H9 (cell line): Measurements from ENCODE around the gene MSI2. TPM values are rescaled to one million over a fixed set of nuclear protein-coding genes. Genes with fewer than 3 reads are reported as not detected.

Source experiments
- DNase-seq: peaks from one replicate; pipeline ENCODE4 v3.0.0-alpha.2; 2017
- H2AFZ ChIP-seq: one replicate; pipeline ENCODE4 v1.6.1; 2013; ENCODE audit warnings: mild to moderate bottlenecking, low read length, control low read depth, moderate library complexity
- H2AK5ac ChIP-seq: 2 replicates; pipeline ENCODE4 v1.6.1; 2013; ENCODE audit warnings: low read length, control low read depth, mixed read lengths; ENCODE audit not compliant: insufficient read length
- H2BK120ac ChIP-seq: one replicate; pipeline ENCODE4 v1.6.1; 2013; ENCODE audit warnings: low read depth, mild to moderate bottlenecking, low read length, control low read depth, inconsistent platforms; ENCODE audit not compliant: poor library complexity, severe bottlenecking
- H2BK12ac ChIP-seq: 2 replicates; pipeline ENCODE4 v1.6.1; 2013; ENCODE audit warnings: low read length, control low read depth, mixed read lengths, low read depth; ENCODE audit not compliant: insufficient read length
- H2BK15ac ChIP-seq: 2 replicates; pipeline ENCODE4 v1.6.1; 2013; ENCODE audit warnings: low read depth, low read length, control low read depth
- H2BK20ac ChIP-seq: one replicate; pipeline ENCODE4 v1.6.1; 2013; ENCODE audit warnings: low read depth, mild to moderate bottlenecking, low read length, control low read depth, inconsistent platforms; ENCODE audit not compliant: poor library complexity, severe bottlenecking
- H2BK5ac ChIP-seq: 2 replicates; pipeline ENCODE4 v1.6.1; 2013; ENCODE audit warnings: low read length, control low read depth, mixed read lengths; ENCODE audit not compliant: insufficient read length
- H3K14ac ChIP-seq: 2 replicates; pipeline ENCODE4 v1.6.1; 2013; ENCODE audit warnings: low read length, control low read depth; ENCODE audit not compliant: insufficient read depth
- H3K18ac ChIP-seq: 2 replicates; pipeline ENCODE4 v1.6.1; 2013; ENCODE audit warnings: low read depth, mild to moderate bottlenecking, mixed read lengths, low read length, control low read depth; ENCODE audit not compliant: insufficient read length
- H3K23ac ChIP-seq: 2 replicates; pipeline ENCODE4 v1.6.1; 2013; ENCODE audit warnings: low read length, control low read depth, mixed read lengths, low read depth; ENCODE audit not compliant: insufficient read length
- H3K23me2 ChIP-seq: 2 replicates; pipeline ENCODE4 v1.6.1; 2013; ENCODE audit warnings: low read depth, mild to moderate bottlenecking, mixed read lengths, low read length, control low read depth; ENCODE audit not compliant: insufficient read length, poor library complexity, severe bottlenecking
- H3K27ac ChIP-seq: 2 replicates; pipeline ENCODE4 v1.5.1; 2013; ENCODE audit warnings: low read length, control low read depth, mixed read lengths, low read depth; ENCODE audit not compliant: insufficient read length
- H3K27me3 ChIP-seq: 2 replicates; pipeline ENCODE4 v1.6.1; 2013; ENCODE audit warnings: low read length, control low read depth, inconsistent platforms; ENCODE audit not compliant: insufficient read depth
- H3K4ac ChIP-seq: 2 replicates; pipeline ENCODE4 v1.6.1; 2013; ENCODE audit warnings: low read depth, mild to moderate bottlenecking, control low read depth, inconsistent platforms, low read length, moderate library complexity
- H3K4me1 ChIP-seq: 2 replicates; pipeline ENCODE4 v1.6.1; 2013; ENCODE audit warnings: low read length, control low read depth, inconsistent platforms; ENCODE audit not compliant: insufficient read depth
- H3K4me2 ChIP-seq: 2 replicates; pipeline ENCODE4 v1.6.1; 2013; ENCODE audit warnings: low read length, control low read depth, mixed read lengths; ENCODE audit not compliant: insufficient read length, insufficient read depth
- H3K56ac ChIP-seq: 2 replicates; pipeline ENCODE4 v1.6.1; 2013; ENCODE audit warnings: low read depth, mild to moderate bottlenecking, mixed read lengths, low read length, control low read depth; ENCODE audit not compliant: insufficient read length
- H3K79me1 ChIP-seq: 2 replicates; pipeline ENCODE4 v1.6.1; 2013; ENCODE audit warnings: low read depth, mild to moderate bottlenecking, moderate library complexity, low read length, control low read depth, inconsistent platforms; ENCODE audit not compliant: insufficient read depth, poor library complexity, severe bottlenecking
- H3K79me2 ChIP-seq: 2 replicates; pipeline ENCODE4 v1.6.1; 2013; ENCODE audit warnings: low read length, control low read depth, inconsistent platforms; ENCODE audit not compliant: insufficient read depth
- H3K9ac ChIP-seq: 2 replicates; pipeline ENCODE4 v1.6.1; 2013; ENCODE audit warnings: low read length, control low read depth, mixed read lengths; ENCODE audit not compliant: insufficient read length; ENCODE audit errors: extremely low read depth
- H3K9me3 ChIP-seq: one replicate; pipeline ENCODE4 v1.6.1; 2013; ENCODE audit warnings: low read depth, low read length, inconsistent platforms; ENCODE audit not compliant: control insufficient read depth
- H3T11ph ChIP-seq: one replicate; pipeline ENCODE4 v1.6.1; 2013; ENCODE audit warnings: mild to moderate bottlenecking, low read length, control low read depth, inconsistent platforms
- H4K20me1 ChIP-seq: one replicate; pipeline ENCODE4 v1.6.1; 2013; ENCODE audit not compliant: control insufficient read depth, insufficient read length, insufficient read depth
- H4K5ac ChIP-seq: 2 replicates; pipeline ENCODE4 v1.6.1; 2013; ENCODE audit warnings: low read depth, mild to moderate bottlenecking, mixed read lengths, low read length, control low read depth; ENCODE audit not compliant: insufficient read length
- H4K8ac ChIP-seq: replicated peaks from 2 replicates; pipeline ENCODE4 v1.6.1; 2013; ENCODE audit warnings: low read length, control low read depth, mixed read lengths, low read depth; ENCODE audit not compliant: insufficient read length
- H4K91ac ChIP-seq: 2 replicates; pipeline ENCODE4 v1.6.1; 2013; ENCODE audit warnings: low read depth, mild to moderate bottlenecking, moderate library complexity, mixed read lengths, low read length, control low read depth; ENCODE audit not compliant: insufficient read length
- H3K27ac Mint-ChIP-seq, 3 experiments: 2 replicates in 2 of 3; 3 replicates in 1 of 3; pipeline ENCODE4 v1.8.0; 2020 to 2021; ENCODE audit warnings: mixed read lengths in 3 of 3, mild to moderate bottlenecking in 1 of 3, moderate library complexity in 1 of 3
- H3K27me3 Mint-ChIP-seq: 2 replicates; pipeline ENCODE4 v1.8.0; 2021; ENCODE audit warnings: low read depth, mild to moderate bottlenecking, moderate library complexity, mixed read lengths
- H3K36me3 Mint-ChIP-seq, 3 experiments: 2 replicates in 2 of 3; 3 replicates in 1 of 3; pipeline ENCODE4 v1.8.0; 2020 to 2021; ENCODE audit warnings: low read depth in 3 of 3, mixed read lengths in 3 of 3; ENCODE audit not compliant: insufficient read depth in 1 of 3
- H3K4me1 Mint-ChIP-seq, 2 experiments: 2 replicates each; pipeline ENCODE4 v1.8.0; 2020; ENCODE audit warnings: mixed read lengths in 2 of 2
- H3K4me3 Mint-ChIP-seq, 2 experiments: 2 replicates in 1 of 2; 3 replicates in 1 of 2; pipeline ENCODE4 v1.8.0; 2020 to 2021; ENCODE audit warnings: mild to moderate bottlenecking in 2 of 2, mixed read lengths in 2 of 2, moderate library complexity in 1 of 2
- H3K9me3 Mint-ChIP-seq, 2 experiments: 2 replicates in 1 of 2; 3 replicates in 1 of 2; pipeline ENCODE4 v1.8.0; 2020; ENCODE audit warnings: mild to moderate bottlenecking in 2 of 2, mixed read lengths in 2 of 2, moderate library complexity in 1 of 2
- CTCF ChIP-seq: fragments of 200-600 bp; sonication (generic); conservative IDR thresholded peaks from 3 replicates; pipeline ENCODE4 v1.8.0; 2021; ENCODE audit warnings: antibody characterized with exemption, mild to moderate bottlenecking
- WGBS: extraction: QIAGEN DNeasy Blood & Tissue Kit; methylation state at CpG from one replicate; pipeline ENCODE4 v1.1.7; 2013; ENCODE audit warnings: missing lambda C conversion rate, low lambda C conversion rate, mixed read lengths; ENCODE audit not compliant: insufficient read length; ENCODE audit errors: extremely low coverage; 5-methylcytosine and 5-hydroxymethylcytosine counted together
- total RNA-seq: library from RNA; stranded (reverse); gene quantifications from 2 replicates; pipeline ENCODE4 v1.2.1, GENCODE V29; 2021

MSI2 gene
- total RNA-seq, 1 experiment from 2014 or later = 98.5 TPM

- Histone ChIP-seq H3K9ac (no peak overlapping the region), H2BK20ac (no peak overlapping the region), H3K56ac (no peak overlapping the region), H3K4me2 (no peak overlapping the region), H3K79me1 (no peaks in the 10 kb centered on the region), H2BK12ac (no peak overlapping the region), H4K5ac (no peak overlapping the region), H3K18ac (no peak overlapping the region), H3K23me2 (no peaks in the 10 kb centered on the region), H3K4ac (no peak overlapping the region), H3K27me3 (no peaks in the 10 kb centered on the region), H3K23ac (no peak overlapping the region), H2AK5ac (no peak overlapping the region), H2BK5ac (no peak overlapping the region), H3T11ph (no peak overlapping the region), H3K27ac (no peak overlapping the region), H3K79me2 (no peaks in the 10 kb centered on the region), H2BK120ac (no peak overlapping the region), H4K8ac (no peak overlapping the region), H2AFZ (no peak overlapping the region), H3K9me3 (no peaks in the 10 kb centered on the region), H4K91ac (no peak overlapping the region), H2BK15ac (no peak overlapping the region), H3K4me1 (peaks cover 3% of the 10 kb centered on the region; the same call in 1 of the 2 replicates), H4K20me1 (no peaks in the 10 kb centered on the region), H3K14ac (no peak overlapping the region; the same call in 1 of the 2 replicates)
- peaks cover 0 to 8% (median 0%) of the 10 kb centered on the region in 3 experiments; a peak in 1 of 7 replicates for H3K36me3 Mint-ChIP-seq
- no CpG with 5 or more reads among the region's 6 CpGs for WGBS
- no peak overlapping the region for H3K4me3 Mint-ChIP-seq
- no peaks in the 10 kb centered on the region for H3K9me3 Mint-ChIP-seq
- no peak for TF ChIP-seq CTCF
- H3K27ac Mint-ChIP-seq = peak overlapping the region in 1 of 3 experiments; percentile 82; a peak in 3 of 7 replicates
- peaks cover 39 to 54% of the 10 kb centered on the region in 2 experiments for H3K4me1 Mint-ChIP-seq
- DNase-seq = peak; percentile 27
- no peaks in the 10 kb centered on the region for H3K27me3 Mint-ChIP-seq
Measured at GRCh38 chr17:57666946-57667345, 410.6 kb downstream of the MSI2 start.
